ENCODE results near the gene GPR87.

Gene GPR87

GRCh38 chr3:151265866-151266265, 50.8 kb downstream of the GPR87 start:
- H3K27me3 ChIP-seq (ENCODE audit: insufficient read depth, low read length, poor library complexity, severe bottlenecking): no peaks in the 10 kb centered on the region
- H3K4me2 ChIP-seq (ENCODE audit: low read depth, low read length, poor library complexity, severe bottlenecking): no peak overlapping the region
- H4K20me1 ChIP-seq (ENCODE audit: insufficient read depth, low read length, poor library complexity, severe bottlenecking): no peaks in the 10 kb centered on the region
- H3K79me2 ChIP-seq (ENCODE audit: insufficient read depth, low read length): no peaks in the 10 kb centered on the region
- H3F3A ChIP-seq (ENCODE audit: low read depth): no peaks in the 10 kb centered on the region
- H3K9me3 ChIP-seq (ENCODE audit: insufficient read depth, low read depth, low read length): no peaks in the 10 kb centered on the region
- no peak overlapping the region for H2AFZ ChIP-seq (ENCODE audit: low read length)
- H3K9me2 ChIP-seq (replicated peaks; ENCODE audit: low read depth, low read length): no peaks in the 10 kb centered on the region
- H3K4me3 ChIP-seq (ENCODE audit: low read length, poor library complexity, severe bottlenecking): no peak overlapping the region
- H3K9ac ChIP-seq (ENCODE audit: low read depth, low read length, poor library complexity, severe bottlenecking): no peak overlapping the region
- peaks cover 17% of the 10 kb centered on the region for H3K4me1 ChIP-seq (ENCODE audit: insufficient read depth, low read length, poor library complexity, severe bottlenecking)
- peaks cover 24% of the 10 kb centered on the region; the same call in 1 of the 2 replicates for H3K36me3 ChIP-seq (ENCODE audit: insufficient read depth, low read length)
- TF ChIP-seq EZH2phosphoT487 (IDR thresholded peaks at IDR 0.05; ENCODE audit: borderline replicate concordance) (no peak), CTCF (conservative IDR thresholded peaks at IDR 0.05; ENCODE audit: low read length) (no peak)

- Histone ChIP-seq H2AFZ (ENCODE audit: low read length) (no peak overlapping the region), H3K79me2 (ENCODE audit: insufficient read depth, low read length) (no peaks in the 10 kb centered on the region), H3K27me3 (ENCODE audit: insufficient read depth, low read length, poor library complexity, severe bottlenecking) (no peaks in the 10 kb centered on the region), H3K4me3 (ENCODE audit: low read length, poor library complexity, severe bottlenecking) (no peak overlapping the region), H3K4me1 (ENCODE audit: insufficient read depth, low read length, poor library complexity, severe bottlenecking) (peaks cover 17% of the 10 kb centered on the region), H3K36me3 (ENCODE audit: insufficient read depth, low read length) (peaks cover 27% of the 10 kb centered on the region; the same call in 1 of the 2 replicates), H3F3A (ENCODE audit: low read depth) (no peaks in the 10 kb centered on the region), H3K9me3 (ENCODE audit: insufficient read depth, low read depth, low read length) (no peaks in the 10 kb centered on the region), H3K4me2 (ENCODE audit: low read depth, low read length, poor library complexity, severe bottlenecking) (no peak overlapping the region), H4K20me1 (ENCODE audit: insufficient read depth, low read length, poor library complexity, severe bottlenecking) (no peaks in the 10 kb centered on the region), H3K9ac (ENCODE audit: low read depth, low read length, poor library complexity, severe bottlenecking) (no peak overlapping the region), H3K9me2 (replicated peaks; ENCODE audit: low read depth, low read length) (no peaks in the 10 kb centered on the region)
- TF ChIP-seq CTCF (conservative IDR thresholded peaks at IDR 0.05; ENCODE audit: low read length) (no peak), EZH2phosphoT487 (IDR thresholded peaks at IDR 0.05; ENCODE audit: borderline replicate concordance) (no peak)
Observed at GRCh38 chr3:151265166-151265565, 51.5 kb downstream of the GPR87 start.

GRCh38 chr3:151264605-151265004, 52.0 kb downstream of the GPR87 start:
- Histone ChIP-seq H3F3A (ENCODE audit: low read depth) (no peaks in the 10 kb centered on the region), H2AFZ (ENCODE audit: low read length) (no peak overlapping the region), H3K27me3 (ENCODE audit: insufficient read depth, low read length, poor library complexity, severe bottlenecking) (no peaks in the 10 kb centered on the region), H3K4me1 (ENCODE audit: insufficient read depth, low read length, poor library complexity, severe bottlenecking) (peaks cover 17% of the 10 kb centered on the region), H4K20me1 (ENCODE audit: insufficient read depth, low read length, poor library complexity, severe bottlenecking) (no peaks in the 10 kb centered on the region), H3K36me3 (ENCODE audit: insufficient read depth, low read length) (peaks cover 27% of the 10 kb centered on the region; the same call in 1 of the 2 replicates), H3K4me3 (ENCODE audit: low read length, poor library complexity, severe bottlenecking) (no peak overlapping the region), H3K4me2 (ENCODE audit: low read depth, low read length, poor library complexity, severe bottlenecking) (no peak overlapping the region), H3K9me2 (replicated peaks; ENCODE audit: low read depth, low read length) (no peaks in the 10 kb centered on the region), H3K9me3 (ENCODE audit: insufficient read depth, low read depth, low read length) (no peaks in the 10 kb centered on the region), H3K79me2 (ENCODE audit: insufficient read depth, low read length) (no peaks in the 10 kb centered on the region), H3K9ac (ENCODE audit: low read depth, low read length, poor library complexity, severe bottlenecking) (no peak overlapping the region)
- TF ChIP-seq EZH2phosphoT487 (IDR thresholded peaks at IDR 0.05; ENCODE audit: borderline replicate concordance) (no peak), CTCF (conservative IDR thresholded peaks at IDR 0.05; ENCODE audit: low read length) (no peak)

Data from Loucy (cell line).